IPS-NIHi7 (cell line): ENCODE data around the gene SNX15.
"Not testable (repeated sequence)": the region's sequence is repeated elsewhere in the genome, so short reads cannot be mapped to it uniquely, and the experiment has no call there.

ENCODE experiments used
- DNase-seq: peaks from one replicate; pipeline ENCODE4 v3.0.0; 2012; ENCODE audit warnings: mixed read lengths; ENCODE audit errors: extremely low spot score

The SNX15 gene

GRCh38 chr11:65014726-65015227 lies 12.5 kb upstream of the SNX15 start:
- no peak for DNase-seq

- no peak for DNase-seq
Measured at GRCh38 chr11:65016705-65017104, 10.5 kb upstream of the SNX15 start.

GRCh38 chr11:65017937-65018336 lies 9.3 kb upstream of the SNX15 start:
- no peak for DNase-seq

- DNase-seq = no peak
Measured at GRCh38 chr11:65019824-65020223, 7.4 kb upstream of the SNX15 start.

- no peak for DNase-seq
Measured at GRCh38 chr11:65021003-65021402, 6.2 kb upstream of the SNX15 start.

GRCh38 chr11:65021509-65021908 lies 5.7 kb upstream of the SNX15 start:
- no peak for DNase-seq

- DNase-seq = not testable (repeated sequence)
Measured at GRCh38 chr11:65023502-65023901, 3.7 kb upstream of the SNX15 start.

GRCh38 chr11:65026810-65027209 lies 429 bp upstream of the SNX15 start:
- DNase-seq = no peak

GRCh38 chr11:65032216-65032615 lies 5.0 kb downstream of the SNX15 start:
- DNase-seq = no peak

- no peak for DNase-seq
Measured at GRCh38 chr11:65034423-65034822, 7.2 kb downstream of the SNX15 start.

- no peak for DNase-seq
Measured at GRCh38 chr11:65035579-65035978, 8.3 kb downstream of the SNX15 start.

GRCh38 chr11:65036931-65037330 lies 9.7 kb downstream of the SNX15 start:
- DNase-seq = no peak

- DNase-seq = no peak
Measured at GRCh38 chr11:65040520-65040846, 13.2 kb downstream of the SNX15 start.

- peak; percentile 97 for DNase-seq
Measured at GRCh38 chr11:65040847-65041622, 13.8 kb downstream of the SNX15 start, which contains the start of gene SAC3D1. Gene SAC3D1, plus strand, starts transcription at chr11:65041210. Its CDS starts 83 bp downstream, at chr11:65041293.

- DNase-seq = no peak
Measured at GRCh38 chr11:65042891-65043290, 15.7 kb downstream of the SNX15 start.

GRCh38 chr11:65043881-65044501 lies 16.8 kb downstream of the SNX15 start:
- no peak for DNase-seq

- no peak for DNase-seq
Measured at GRCh38 chr11:65045061-65045460, 17.8 kb downstream of the SNX15 start.

GRCh38 chr11:65045728-65046127 lies 18.5 kb downstream of the SNX15 start:
- DNase-seq = no peak

- peak; percentile 54 for DNase-seq
Measured at GRCh38 chr11:65047581-65048422, 20.6 kb downstream of the SNX15 start.

- no peak for DNase-seq
Measured at GRCh38 chr11:65051398-65051858, 24.2 kb downstream of the SNX15 start.

- DNase-seq = no peak
Measured at GRCh38 chr11:65053827-65054508, 26.7 kb downstream of the SNX15 start.

GRCh38 chr11:65055538-65055937 lies 28.3 kb downstream of the SNX15 start:
- no peak for DNase-seq
